Measurements from ENCODE around the gene VTI1B. TPM values are rescaled to one million over a fixed set of nuclear protein-coding genes. Genes with fewer than 3 reads are reported as not detected.
A peak's percentile ranks its signal among the peaks of the same experiment; 100 is the strongest.

The VTI1B gene
- total RNA-seq, 1 donor from 2014 or later, result 92.0 TPM

DNA sequence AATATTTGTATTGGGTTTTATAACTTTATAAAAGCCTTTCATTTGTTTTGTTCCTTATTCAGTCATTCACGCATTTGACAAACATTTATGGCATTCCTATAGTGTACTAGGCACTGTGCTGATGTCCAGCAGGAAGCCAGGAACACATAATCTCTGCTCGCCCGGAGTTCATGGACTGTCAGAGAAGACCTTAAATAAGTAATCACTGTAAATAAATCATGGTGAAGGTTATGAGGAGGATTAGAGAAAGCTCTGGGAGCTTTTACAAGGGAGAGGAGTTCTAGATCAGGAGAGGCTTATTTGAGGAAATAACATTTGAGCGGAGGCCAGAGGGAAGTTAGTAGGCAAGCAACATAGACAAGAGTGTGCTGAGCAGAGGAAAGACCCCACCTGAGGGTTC lies 22.6 kb upstream of the VTI1B start:
- Mint-ChIP-seq H3K27me3 (ENCODE audit: low read depth, unreplicated experiment) (no peaks in the 10 kb centered on the region), H3K4me1 (ENCODE audit: low read depth, unreplicated experiment) (peaks cover 17% of the 10 kb centered on the region), H3K27ac (ENCODE audit: unreplicated experiment) (no peak overlapping the region), H3K9me3 (ENCODE audit: unreplicated experiment) (no peaks in the 10 kb centered on the region), H3K36me3 (ENCODE audit: low read depth, unreplicated experiment) (no peaks in the 10 kb centered on the region), H3K4me3 (ENCODE audit: unreplicated experiment) (no peak overlapping the region)
- FAIRE-seq, result no peak
- Histone ChIP-seq H3K36me3 (ENCODE audit: insufficient read depth, low read length) (peaks cover 5% of the 10 kb centered on the region), H3K27me3 (ENCODE audit: insufficient read depth, low read length) (no peaks in the 10 kb centered on the region), H2AFZ (ENCODE audit: low read depth, low read length) (no peak overlapping the region), H3K79me2 (ENCODE audit: insufficient read depth, low read length) (peaks cover 33% of the 10 kb centered on the region), H3K4me3 (ENCODE audit: insufficient read depth, low read depth, low read length) (no peak overlapping the region), H3K4me2 (ENCODE audit: low read length) (no peak overlapping the region), H3K9ac (ENCODE audit: low read length) (no peak overlapping the region), H3K9me3 (ENCODE audit: insufficient read depth, low read depth, low read length) (no peaks in the 10 kb centered on the region), H4K20me1 (ENCODE audit: insufficient read depth, low read length) (peaks cover 21% of the 10 kb centered on the region), H3K4me1 (ENCODE audit: insufficient read depth, low read length) (peaks cover 13% of the 10 kb centered on the region), H3K27ac (ENCODE audit: low read depth, low read length) (no peak overlapping the region)
- no peak for TF ChIP-seq EZH2 (IDR thresholded peaks at IDR 0.05; ENCODE audit: insufficient read depth, low read length)
- no peak for DNase-seq (ENCODE audit: low read depth)

DNA sequence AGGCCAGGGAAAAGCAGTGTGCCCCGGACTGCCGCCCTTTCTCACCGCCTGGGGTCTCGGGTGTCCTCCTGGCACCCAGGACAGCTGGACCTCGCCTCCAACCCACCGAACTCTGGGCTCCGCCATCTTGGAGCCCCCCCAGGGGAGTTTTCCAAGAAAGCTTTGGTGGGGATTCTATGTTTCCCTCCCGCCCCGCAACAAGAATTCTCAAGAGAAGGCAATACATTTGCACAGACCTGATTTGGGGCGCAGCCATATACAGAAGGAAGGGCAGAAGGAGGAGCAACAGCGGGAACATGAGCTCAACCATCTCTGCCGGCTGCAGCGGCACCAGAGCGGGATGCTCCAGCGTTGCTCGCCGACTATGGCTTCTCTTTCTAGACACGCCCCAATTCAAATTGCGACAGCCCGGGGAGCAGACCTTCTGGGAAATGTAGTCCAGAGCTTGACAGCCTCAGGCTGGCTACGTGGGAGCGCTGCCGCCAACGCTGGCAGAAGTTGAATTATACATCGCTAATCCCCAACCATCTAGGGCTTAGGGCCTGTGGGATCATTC lies 21.0 kb upstream of the VTI1B start, which contains the start of gene RDH11:
Gene RDH11 (minus strand): TSS at position 371 of the 556 bp plus-strand sequence. CDS start 61 bp downstream, at position 310.
- Histone ChIP-seq H3K79me2 (ENCODE audit: insufficient read depth, low read length) (peaks cover 49% of the 10 kb centered on the region), H3K27ac (ENCODE audit: low read depth, low read length) (peak within 1 kb of the TSS; percentile 95), H3K4me2 (ENCODE audit: low read length) (peak within 1 kb of the TSS; percentile 99), H3K4me3 (ENCODE audit: insufficient read depth, low read depth, low read length) (peak within 1 kb of the TSS; percentile 99), H3K9me3 (ENCODE audit: insufficient read depth, low read depth, low read length) (no peaks in the 10 kb centered on the region), H2AFZ (ENCODE audit: low read depth, low read length) (peak within 1 kb of the TSS; percentile 78), H3K36me3 (ENCODE audit: insufficient read depth, low read length) (peaks cover 20% of the 10 kb centered on the region), H3K4me1 (ENCODE audit: insufficient read depth, low read length) (peaks cover 13% of the 10 kb centered on the region), H4K20me1 (ENCODE audit: insufficient read depth, low read length) (peaks cover 36% of the 10 kb centered on the region), H3K27me3 (ENCODE audit: insufficient read depth, low read length) (no peaks in the 10 kb centered on the region), H3K9ac (ENCODE audit: low read length) (peak within 1 kb of the TSS; percentile 97)
- H3K4me3 Mint-ChIP-seq (ENCODE audit: unreplicated experiment), result peak within 1 kb of the TSS; percentile 96
- peaks cover 15% of the 10 kb centered on the region for H3K4me1 Mint-ChIP-seq (ENCODE audit: low read depth, unreplicated experiment)
- no peaks in the 10 kb centered on the region for H3K27me3 Mint-ChIP-seq (ENCODE audit: low read depth, unreplicated experiment)
- TF ChIP-seq EZH2 (IDR thresholded peaks at IDR 0.05; ENCODE audit: insufficient read depth, low read length) (no peak), CTCF (IDR thresholded peaks at IDR 0.05; ENCODE audit: insufficient read depth, low read depth, low read length) (no peak)
- peaks cover 6% of the 10 kb centered on the region for H3K36me3 Mint-ChIP-seq (ENCODE audit: low read depth, unreplicated experiment)
- no peaks in the 10 kb centered on the region for H3K9me3 Mint-ChIP-seq (ENCODE audit: unreplicated experiment)
- H3K27ac Mint-ChIP-seq (ENCODE audit: unreplicated experiment), result peak within 1 kb of the TSS; percentile 94
- no peak for FAIRE-seq
- peak; percentile 82 for DNase-seq (ENCODE audit: low read depth)

- H3K4me1 Mint-ChIP-seq (ENCODE audit: low read depth, unreplicated experiment), result peaks cover 15% of the 10 kb centered on the region
- H3K27ac ChIP-seq (ENCODE audit: low read depth, low read length), result peak overlapping the region; percentile 95
- peaks cover 6% of the 10 kb centered on the region for H3K36me3 Mint-ChIP-seq (ENCODE audit: low read depth, unreplicated experiment)
- no peaks in the 10 kb centered on the region for H3K9me3 ChIP-seq (ENCODE audit: insufficient read depth, low read depth, low read length)
- peak overlapping the region; percentile 96 for H3K4me3 Mint-ChIP-seq (ENCODE audit: unreplicated experiment)
- peaks cover 26% of the 10 kb centered on the region for H3K36me3 ChIP-seq (ENCODE audit: insufficient read depth, low read length)
- peak overlapping the region; percentile 99 for H3K4me3 ChIP-seq (ENCODE audit: insufficient read depth, low read depth, low read length)
- peak overlapping the region; percentile 78 for H2AFZ ChIP-seq (ENCODE audit: low read depth, low read length)
- H3K27me3 ChIP-seq (ENCODE audit: insufficient read depth, low read length), result no peaks in the 10 kb centered on the region
- H3K27ac Mint-ChIP-seq (ENCODE audit: unreplicated experiment), result peak overlapping the region; percentile 94
- H3K4me1 ChIP-seq (ENCODE audit: insufficient read depth, low read length), result peaks cover 13% of the 10 kb centered on the region
- H4K20me1 ChIP-seq (ENCODE audit: insufficient read depth, low read length), result peaks cover 41% of the 10 kb centered on the region
- TF ChIP-seq CTCF (IDR thresholded peaks at IDR 0.05; ENCODE audit: insufficient read depth, low read depth, low read length) (no peak), EZH2 (IDR thresholded peaks at IDR 0.05; ENCODE audit: insufficient read depth, low read length) (no peak)
- H3K4me2 ChIP-seq (ENCODE audit: low read length), result peak overlapping the region; percentile 99
- peak overlapping the region; percentile 97 for H3K9ac ChIP-seq (ENCODE audit: low read length)
- H3K79me2 ChIP-seq (ENCODE audit: insufficient read depth, low read length), result peaks cover 54% of the 10 kb centered on the region
- FAIRE-seq, result no peak
- no peaks in the 10 kb centered on the region for H3K9me3 Mint-ChIP-seq (ENCODE audit: unreplicated experiment)
- peak; percentile 97 for DNase-seq (ENCODE audit: low read depth)
- H3K27me3 Mint-ChIP-seq (ENCODE audit: low read depth, unreplicated experiment), result no peaks in the 10 kb centered on the region
Observed at GRCh38 chr14:67694791-67695393, 20.5 kb upstream of the VTI1B start.

Data from astrocyte (in vitro differentiated cells and primary cell).